ENCODE data around the gene STXBP4.

- TF ChIP-seq POLR2AphosphoS5 (IDR thresholded peaks at IDR 0.05; ENCODE audit: low read depth) (no peak), EZH2phosphoT487 (IDR thresholded peaks at IDR 0.05; ENCODE audit: unreplicated experiment) (no peak), EZH2 (IDR thresholded peaks at IDR 0.05; ENCODE audit: low read depth, unreplicated experiment) (no peak), CREB1 (CRISPR knock-in tag; IDR thresholded peaks at IDR 0.05; ENCODE audit: low read depth) (no peak), NANOG (IDR thresholded peaks at IDR 0.05; ENCODE audit: borderline replicate concordance) (no peak), ZNF114 (CRISPR knock-in tag; IDR thresholded peaks at IDR 0.05) (no peak), REST (IDR thresholded peaks at IDR 0.05; ENCODE audit: unreplicated experiment) (no peak), JUNB (IDR thresholded peaks at IDR 0.05; ENCODE audit: unreplicated experiment) (no peak), STAT1 (IDR thresholded peaks at IDR 0.05; ENCODE audit: unreplicated experiment) (no peak)
- TF ChIP-seq, protein P1, sequence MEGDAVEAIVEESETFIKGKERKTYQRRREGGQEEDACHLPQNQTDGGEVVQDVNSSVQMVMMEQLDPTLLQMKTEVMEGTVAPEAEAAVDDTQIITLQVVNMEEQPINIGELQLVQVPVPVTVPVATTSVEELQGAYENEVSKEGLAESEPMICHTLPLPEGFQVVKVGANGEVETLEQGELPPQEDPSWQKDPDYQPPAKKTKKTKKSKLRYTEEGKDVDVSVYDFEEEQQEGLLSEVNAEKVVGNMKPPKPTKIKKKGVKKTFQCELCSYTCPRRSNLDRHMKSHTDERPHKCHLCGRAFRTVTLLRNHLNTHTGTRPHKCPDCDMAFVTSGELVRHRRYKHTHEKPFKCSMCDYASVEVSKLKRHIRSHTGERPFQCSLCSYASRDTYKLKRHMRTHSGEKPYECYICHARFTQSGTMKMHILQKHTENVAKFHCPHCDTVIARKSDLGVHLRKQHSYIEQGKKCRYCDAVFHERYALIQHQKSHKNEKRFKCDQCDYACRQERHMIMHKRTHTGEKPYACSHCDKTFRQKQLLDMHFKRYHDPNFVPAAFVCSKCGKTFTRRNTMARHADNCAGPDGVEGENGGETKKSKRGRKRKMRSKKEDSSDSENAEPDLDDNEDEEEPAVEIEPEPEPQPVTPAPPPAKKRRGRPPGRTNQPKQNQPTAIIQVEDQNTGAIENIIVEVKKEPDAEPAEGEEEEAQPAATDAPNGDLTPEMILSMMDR (conservative IDR thresholded peaks at IDR 0.05; ENCODE audit: low read depth in 2 of 2) = no peak
Observed at GRCh38 chr17:55190748-55191147, 222.2 kb downstream of the STXBP4 start.
